ENCODE measurements around the gene CCDC138. TPM values are rescaled to one million over a fixed set of nuclear protein-coding genes. Genes with fewer than 3 reads are reported as not detected.
A peak's percentile ranks its signal among the peaks of the same experiment; 100 is the strongest.

The CCDC138 gene
- total and polyA plus RNA-seq, 2 of the 13 experiments (the other 11 are each of a cell fraction or from before 2014, with no cell fraction given) = 5.6 to 32.5 TPM

GRCh38 chr2:108786354-108787215, at the start of gene CCDC138 (continued):
- TF ChIP-seq ZNF136 (CRISPR knock-in tag; IDR thresholded peaks at IDR 0.05; ENCODE audit: low read depth) (no peak), ZNF512 (CRISPR knock-in tag; IDR thresholded peaks at IDR 0.05) (peak; percentile 32; the same call in 1 of the 2 replicates), ZMAT3 (CRISPR knock-in tag; conservative IDR thresholded peaks at IDR 0.05) (peak; percentile 96), GLMP (CRISPR knock-in tag; IDR thresholded peaks at IDR 0.05; ENCODE audit: borderline replicate concordance) (no peak), HNF1A (IDR thresholded peaks at IDR 0.05; ENCODE audit: low read depth) (no peak), HNF1A (CRISPR knock-in tag; IDR thresholded peaks at IDR 0.05; ENCODE audit: borderline replicate concordance) (peak; percentile 50; the same call in 1 of the 2 replicates), ZSCAN21 (CRISPR knock-in tag; IDR thresholded peaks at IDR 0.05; ENCODE audit: borderline replicate concordance) (no peak; the same call in 1 of the 2 replicates), NFKB2 (CRISPR knock-in tag; IDR thresholded peaks at IDR 0.05; ENCODE audit: borderline replicate concordance) (peak; percentile 86; the same call in 1 of the 2 replicates), HDAC6 (IDR thresholded peaks at IDR 0.05; ENCODE audit: low read depth, low read length) (no peak), ZNF160 (CRISPR knock-in tag; IDR thresholded peaks at IDR 0.05) (peak; percentile 87), SALL1 (CRISPR knock-in tag; IDR thresholded peaks at IDR 0.05) (peak; percentile 84; the same call in 1 of the 2 replicates), ZNF329 (CRISPR knock-in tag; IDR thresholded peaks at IDR 0.05; ENCODE audit: low read depth) (peak; percentile 88)
- TF ChIP-seq, protein P1, sequence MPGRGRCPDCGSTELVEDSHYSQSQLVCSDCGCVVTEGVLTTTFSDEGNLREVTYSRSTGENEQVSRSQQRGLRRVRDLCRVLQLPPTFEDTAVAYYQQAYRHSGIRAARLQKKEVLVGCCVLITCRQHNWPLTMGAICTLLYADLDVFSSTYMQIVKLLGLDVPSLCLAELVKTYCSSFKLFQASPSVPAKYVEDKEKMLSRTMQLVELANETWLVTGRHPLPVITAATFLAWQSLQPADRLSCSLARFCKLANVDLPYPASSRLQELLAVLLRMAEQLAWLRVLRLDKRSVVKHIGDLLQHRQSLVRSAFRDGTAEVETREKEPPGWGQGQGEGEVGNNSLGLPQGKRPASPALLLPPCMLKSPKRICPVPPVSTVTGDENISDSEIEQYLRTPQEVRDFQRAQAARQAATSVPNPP (CRISPR knock-in tag; IDR thresholded peaks at IDR 0.05) = peak; percentile 97
- TF ChIP-seq, protein P2, sequence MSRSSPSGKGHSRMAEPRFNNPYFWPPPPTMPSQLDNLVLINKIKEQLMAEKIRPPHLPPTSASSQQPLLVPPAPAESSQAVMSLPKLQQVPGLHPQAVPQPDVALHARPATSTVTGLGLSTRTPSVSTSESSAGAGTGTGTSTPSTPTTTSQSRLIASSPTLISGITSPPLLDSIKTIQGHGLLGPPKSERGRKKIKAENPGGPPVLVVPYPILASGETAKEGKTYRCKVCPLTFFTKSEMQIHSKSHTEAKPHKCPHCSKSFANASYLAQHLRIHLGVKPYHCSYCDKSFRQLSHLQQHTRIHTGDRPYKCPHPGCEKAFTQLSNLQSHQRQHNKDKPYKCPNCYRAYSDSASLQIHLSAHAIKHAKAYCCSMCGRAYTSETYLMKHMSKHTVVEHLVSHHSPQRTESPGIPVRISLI (CRISPR knock-in tag; IDR thresholded peaks at IDR 0.05; ENCODE audit: borderline replicate concordance) = peak; percentile 2; the same call in 1 of the 2 replicates

Data from HepG2 (cell line).